ENCODE measurements around the gene IGSF21.

The IGSF21 gene

GRCh38 chr1:18175530-18176377, 68.2 kb downstream of the IGSF21 start:
- no peak overlapping the region for H3K9ac ChIP-seq (ENCODE audit: low read depth, low read length)
- no peak overlapping the region for H3K4me3 ChIP-seq (ENCODE audit: low read length)
- no peaks in the 10 kb centered on the region for H3K4me1 ChIP-seq (ENCODE audit: control insufficient read depth, insufficient read depth, low read length)
- no peaks in the 10 kb centered on the region for H3K36me3 ChIP-seq (ENCODE audit: insufficient read depth, low read length)
- H3K4me2 ChIP-seq (ENCODE audit: low read length): no peak overlapping the region
- H3K27me3 ChIP-seq (ENCODE audit: control insufficient read depth, insufficient read depth, low read length): no peaks in the 10 kb centered on the region
- H3K9me3 ChIP-seq (replicated peaks; ENCODE audit: low read length): peaks cover 6% of the 10 kb centered on the region

- no peak overlapping the region for H3K4me2 ChIP-seq (ENCODE audit: low read length)
Observed at GRCh38 chr1:18176619-18177018, 69.0 kb downstream of the IGSF21 start.

GRCh38 chr1:18178111-18178510, 70.5 kb downstream of the IGSF21 start:
- Histone ChIP-seq H3K9me3 (replicated peaks; ENCODE audit: low read length) (peaks cover 6% of the 10 kb centered on the region), H3K27me3 (ENCODE audit: control insufficient read depth, insufficient read depth, low read length) (no peaks in the 10 kb centered on the region), H3K9ac (ENCODE audit: low read depth, low read length) (no peak overlapping the region), H3K4me3 (ENCODE audit: low read length) (no peak overlapping the region), H3K4me2 (ENCODE audit: low read length) (no peak overlapping the region), H3K4me1 (ENCODE audit: control insufficient read depth, insufficient read depth, low read length) (no peaks in the 10 kb centered on the region), H3K36me3 (ENCODE audit: insufficient read depth, low read length) (no peaks in the 10 kb centered on the region)

More at GRCh38 chr1:18176619-18177018, 69.0 kb downstream of the IGSF21 start:
- no peaks in the 10 kb centered on the region for H3K27me3 ChIP-seq (ENCODE audit: control insufficient read depth, insufficient read depth, low read length)
- peaks cover 6% of the 10 kb centered on the region for H3K9me3 ChIP-seq (replicated peaks; ENCODE audit: low read length)
- no peak overlapping the region for H3K4me3 ChIP-seq (ENCODE audit: low read length)
- H3K36me3 ChIP-seq (ENCODE audit: insufficient read depth, low read length): no peaks in the 10 kb centered on the region
- no peaks in the 10 kb centered on the region for H3K4me1 ChIP-seq (ENCODE audit: control insufficient read depth, insufficient read depth, low read length)
- H3K9ac ChIP-seq (ENCODE audit: low read depth, low read length): no peak overlapping the region

- no peaks in the 10 kb centered on the region for H3K27me3 ChIP-seq (ENCODE audit: control insufficient read depth, insufficient read depth, low read length)
- H3K4me3 ChIP-seq (ENCODE audit: low read length): no peak overlapping the region
- H3K4me1 ChIP-seq (ENCODE audit: control insufficient read depth, insufficient read depth, low read length): no peaks in the 10 kb centered on the region
- peaks cover 6% of the 10 kb centered on the region for H3K9me3 ChIP-seq (replicated peaks; ENCODE audit: low read length)
- no peaks in the 10 kb centered on the region for H3K36me3 ChIP-seq (ENCODE audit: insufficient read depth, low read length)
- no peak overlapping the region for H3K9ac ChIP-seq (ENCODE audit: low read depth, low read length)
- no peak overlapping the region for H3K4me2 ChIP-seq (ENCODE audit: low read length)
Observed at GRCh38 chr1:18179009-18179408, 71.4 kb downstream of the IGSF21 start.

GRCh38 chr1:18182398-18183160, 75.0 kb downstream of the IGSF21 start:
- Histone ChIP-seq H3K9me3 (replicated peaks; ENCODE audit: low read length) (no peaks in the 10 kb centered on the region), H3K27me3 (ENCODE audit: control insufficient read depth, insufficient read depth, low read length) (no peaks in the 10 kb centered on the region), H3K36me3 (ENCODE audit: insufficient read depth, low read length) (no peaks in the 10 kb centered on the region), H3K4me2 (ENCODE audit: low read length) (no peak overlapping the region), H3K4me1 (ENCODE audit: control insufficient read depth, insufficient read depth, low read length) (no peaks in the 10 kb centered on the region), H3K9ac (ENCODE audit: low read depth, low read length) (no peak overlapping the region), H3K4me3 (ENCODE audit: low read length) (no peak overlapping the region)

GRCh38 chr1:18183533-18183932, 75.9 kb downstream of the IGSF21 start:
- no peak overlapping the region for H3K4me2 ChIP-seq (ENCODE audit: low read length)
- H3K36me3 ChIP-seq (ENCODE audit: insufficient read depth, low read length): no peaks in the 10 kb centered on the region
- H3K9me3 ChIP-seq (replicated peaks; ENCODE audit: low read length): no peaks in the 10 kb centered on the region
- H3K4me1 ChIP-seq (ENCODE audit: control insufficient read depth, insufficient read depth, low read length): no peaks in the 10 kb centered on the region
- no peak overlapping the region for H3K9ac ChIP-seq (ENCODE audit: low read depth, low read length)
- no peaks in the 10 kb centered on the region for H3K27me3 ChIP-seq (ENCODE audit: control insufficient read depth, insufficient read depth, low read length)
- H3K4me3 ChIP-seq (ENCODE audit: low read length): no peak overlapping the region

GRCh38 chr1:18187054-18187453, 79.5 kb downstream of the IGSF21 start:
- Histone ChIP-seq H3K4me3 (ENCODE audit: low read length) (no peak overlapping the region), H3K9ac (ENCODE audit: low read depth, low read length) (no peak overlapping the region), H3K36me3 (ENCODE audit: insufficient read depth, low read length) (no peaks in the 10 kb centered on the region), H3K27me3 (ENCODE audit: control insufficient read depth, insufficient read depth, low read length) (no peaks in the 10 kb centered on the region), H3K9me3 (replicated peaks; ENCODE audit: low read length) (no peaks in the 10 kb centered on the region), H3K4me1 (ENCODE audit: control insufficient read depth, insufficient read depth, low read length) (no peaks in the 10 kb centered on the region), H3K4me2 (ENCODE audit: low read length) (no peak overlapping the region)

GRCh38 chr1:18188820-18189517, 81.4 kb downstream of the IGSF21 start:
- H3K9ac ChIP-seq (ENCODE audit: low read depth, low read length): no peak overlapping the region
- no peaks in the 10 kb centered on the region for H3K4me1 ChIP-seq (ENCODE audit: control insufficient read depth, insufficient read depth, low read length)
- H3K36me3 ChIP-seq (ENCODE audit: insufficient read depth, low read length): no peaks in the 10 kb centered on the region
- H3K27me3 ChIP-seq (ENCODE audit: control insufficient read depth, insufficient read depth, low read length): no peaks in the 10 kb centered on the region
- H3K4me3 ChIP-seq (ENCODE audit: low read length): no peak overlapping the region
- no peak overlapping the region for H3K4me2 ChIP-seq (ENCODE audit: low read length)
- H3K9me3 ChIP-seq (replicated peaks; ENCODE audit: low read length): no peaks in the 10 kb centered on the region

GRCh38 chr1:18190598-18190997, 83.0 kb downstream of the IGSF21 start:
- no peaks in the 10 kb centered on the region for H3K9me3 ChIP-seq (replicated peaks; ENCODE audit: low read length)
- H3K9ac ChIP-seq (ENCODE audit: low read depth, low read length): no peak overlapping the region
- H3K4me3 ChIP-seq (ENCODE audit: low read length): no peak overlapping the region
- no peaks in the 10 kb centered on the region for H3K27me3 ChIP-seq (ENCODE audit: control insufficient read depth, insufficient read depth, low read length)
- no peak overlapping the region for H3K4me2 ChIP-seq (ENCODE audit: low read length)
- no peaks in the 10 kb centered on the region for H3K4me1 ChIP-seq (ENCODE audit: control insufficient read depth, insufficient read depth, low read length)
- no peaks in the 10 kb centered on the region for H3K36me3 ChIP-seq (ENCODE audit: insufficient read depth, low read length)

GRCh38 chr1:18191037-18191436, 83.4 kb downstream of the IGSF21 start:
- Histone ChIP-seq H3K4me2 (ENCODE audit: low read length) (no peak overlapping the region), H3K36me3 (ENCODE audit: insufficient read depth, low read length) (no peaks in the 10 kb centered on the region), H3K9me3 (replicated peaks; ENCODE audit: low read length) (no peaks in the 10 kb centered on the region), H3K4me1 (ENCODE audit: control insufficient read depth, insufficient read depth, low read length) (no peaks in the 10 kb centered on the region), H3K9ac (ENCODE audit: low read depth, low read length) (no peak overlapping the region), H3K4me3 (ENCODE audit: low read length) (no peak overlapping the region), H3K27me3 (ENCODE audit: control insufficient read depth, insufficient read depth, low read length) (no peaks in the 10 kb centered on the region)

- Histone ChIP-seq H3K4me1 (ENCODE audit: control insufficient read depth, insufficient read depth, low read length) (no peaks in the 10 kb centered on the region), H3K27me3 (ENCODE audit: control insufficient read depth, insufficient read depth, low read length) (no peaks in the 10 kb centered on the region), H3K9me3 (replicated peaks; ENCODE audit: low read length) (no peaks in the 10 kb centered on the region), H3K36me3 (ENCODE audit: insufficient read depth, low read length) (no peaks in the 10 kb centered on the region), H3K4me3 (ENCODE audit: low read length) (no peak overlapping the region), H3K4me2 (ENCODE audit: low read length) (no peak overlapping the region), H3K9ac (ENCODE audit: low read depth, low read length) (no peak overlapping the region)
Observed at GRCh38 chr1:18191481-18192155, 84.0 kb downstream of the IGSF21 start.

All from skeletal muscle satellite cell (primary cell).